Activated CD8-positive, alpha-beta memory T cell treated with anti-CD3 and anti-CD28 coated beads, Interleukin-2, amount 50 U/mL, for 1 hour (primary cell): ENCODE data around the gene PPP6C.
"Not testable (repeated sequence)": the region's sequence is repeated elsewhere in the genome, so short reads cannot be mapped to it uniquely, and the experiment has no call there.

Source experiments
- DNase-seq: peaks from one replicate; pipeline ENCODE4 v3.0.0-alpha.2; 2020; ENCODE audit errors: extremely low read depth

Gene PPP6C

DNA sequence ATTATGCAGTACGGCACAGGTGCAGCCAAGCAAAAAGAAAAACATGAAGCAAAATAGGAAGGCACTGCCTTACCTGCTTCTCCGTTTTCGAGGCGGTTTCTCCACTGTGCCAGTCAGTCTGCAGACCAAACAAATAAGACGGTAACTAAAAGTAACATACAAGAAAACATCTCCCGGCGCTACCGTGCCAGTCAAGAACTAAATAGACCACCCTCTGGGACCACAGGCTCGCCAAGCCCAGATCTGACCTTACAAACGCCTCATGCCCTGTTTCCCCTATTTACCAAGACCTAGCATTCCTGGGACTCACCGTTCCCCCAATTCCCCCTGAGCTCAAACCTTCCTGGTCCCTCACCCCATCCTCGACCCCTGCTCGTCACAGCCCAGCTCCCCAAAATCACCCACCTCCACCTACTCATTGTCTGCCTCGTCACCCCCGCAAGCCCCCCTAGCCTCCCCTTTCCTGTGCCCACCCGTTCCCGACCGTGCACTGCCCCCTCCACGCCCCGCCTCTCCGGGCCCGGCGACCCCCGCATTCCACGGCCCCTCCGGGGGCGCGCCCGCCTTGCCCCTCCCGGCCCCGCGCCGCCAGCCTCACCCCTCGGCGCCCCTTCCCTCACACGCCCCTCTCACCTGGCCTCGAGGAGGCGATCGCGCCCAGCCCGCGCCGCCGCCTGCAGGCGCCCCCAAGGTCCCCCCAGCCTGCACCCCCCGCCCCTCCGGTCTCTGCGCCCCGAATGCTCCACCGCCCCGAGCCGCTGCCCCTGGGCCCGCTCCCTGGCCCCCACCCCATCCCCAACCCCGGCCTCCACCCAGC lies 46.8 kb downstream of the PPP6C start:
- DNase-seq = no peak

DNA sequence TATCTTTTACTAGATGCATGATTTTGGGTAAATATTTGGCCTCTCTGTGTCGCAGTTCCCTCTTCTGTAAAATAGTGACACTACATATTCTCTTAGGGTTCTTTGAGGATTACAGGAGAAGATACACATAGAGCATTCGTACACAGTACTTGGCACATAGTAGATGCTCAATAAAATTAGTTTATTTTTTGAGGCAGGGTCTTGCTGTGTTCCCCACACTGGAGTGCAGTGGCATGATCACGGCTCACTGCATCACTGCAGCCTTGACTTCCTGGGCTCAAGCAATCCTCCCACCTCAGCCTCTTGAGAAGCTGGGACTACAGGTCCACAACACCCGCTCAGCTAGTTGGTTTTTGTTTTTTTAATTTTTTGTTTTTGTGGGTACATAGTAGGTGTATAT lies 47.9 kb downstream of the PPP6C start:
- DNase-seq = no peak

DNA sequence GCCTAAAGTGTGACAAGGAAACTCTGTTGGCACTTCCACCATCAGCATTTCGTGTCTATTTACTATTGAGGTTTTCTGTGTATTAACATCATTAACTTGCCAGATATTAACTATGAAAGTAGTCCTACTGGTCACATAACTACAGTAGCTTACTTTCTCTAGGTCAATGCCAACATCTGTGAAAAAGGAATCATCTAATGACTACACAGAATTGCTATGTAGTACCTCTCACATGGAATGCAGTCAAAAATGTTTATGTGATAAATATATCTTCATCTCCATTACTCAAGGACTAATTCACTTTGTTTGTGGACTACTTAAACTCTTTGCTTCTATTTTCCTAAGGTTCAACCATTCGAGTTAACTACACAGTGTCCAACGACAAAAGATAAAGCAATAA lies 48.4 kb downstream of the PPP6C start:
- DNase-seq = no peak

DNA sequence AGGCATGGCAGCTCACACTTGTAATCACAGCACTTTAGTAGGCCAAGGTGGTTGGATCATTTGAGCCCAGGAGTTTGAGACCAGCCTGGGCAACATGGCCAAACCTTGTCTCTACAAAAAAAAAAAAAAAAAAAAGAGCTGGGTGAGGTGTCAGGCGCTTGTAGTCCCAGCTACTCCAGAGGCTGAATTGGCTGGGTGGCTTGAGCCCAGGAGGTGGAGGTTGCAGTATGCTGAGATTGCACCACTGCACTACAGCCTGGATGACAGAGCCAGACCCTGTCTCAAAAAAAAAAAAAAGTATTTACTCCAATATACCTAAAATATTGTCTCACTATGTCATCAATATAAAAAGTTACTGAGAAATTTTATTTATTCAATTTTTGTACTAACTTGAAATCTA lies 49.0 kb downstream of the PPP6C start:
- DNase-seq = no peak

- no peak for DNase-seq
These were observed 52.4 kb downstream of the PPP6C start for GRCh38 chr9:125137200-125137599.

DNA sequence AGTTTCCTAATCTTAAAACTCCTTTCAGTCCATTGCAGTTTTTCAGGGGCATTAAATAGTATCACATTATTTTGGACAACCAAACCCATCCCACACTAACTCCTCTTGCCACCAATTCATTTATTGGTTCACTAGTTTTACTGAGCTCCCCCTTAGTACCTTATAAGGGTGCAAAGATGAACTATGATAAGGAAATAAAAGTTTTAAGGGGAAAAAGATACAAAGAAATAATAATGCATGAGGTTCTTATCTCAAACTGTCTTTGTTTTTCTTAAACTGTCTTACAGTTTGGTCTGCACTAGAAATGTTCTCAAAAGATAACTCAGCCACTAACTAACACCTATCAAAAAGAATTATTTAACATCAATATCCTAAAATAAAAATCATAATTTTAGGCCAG lies 54.6 kb downstream of the PPP6C start:
- no peak for DNase-seq

GRCh38 chr9:125133403-125134329 lies 55.9 kb downstream of the PPP6C start:
- no peak for DNase-seq

GRCh38 chr9:125131778-125132177 lies 57.8 kb downstream of the PPP6C start:
- DNase-seq = no peak

- DNase-seq = peak; percentile 63
These were observed 63.4 kb downstream of the PPP6C start for GRCh38 chr9:125126019-125126746.

DNA sequence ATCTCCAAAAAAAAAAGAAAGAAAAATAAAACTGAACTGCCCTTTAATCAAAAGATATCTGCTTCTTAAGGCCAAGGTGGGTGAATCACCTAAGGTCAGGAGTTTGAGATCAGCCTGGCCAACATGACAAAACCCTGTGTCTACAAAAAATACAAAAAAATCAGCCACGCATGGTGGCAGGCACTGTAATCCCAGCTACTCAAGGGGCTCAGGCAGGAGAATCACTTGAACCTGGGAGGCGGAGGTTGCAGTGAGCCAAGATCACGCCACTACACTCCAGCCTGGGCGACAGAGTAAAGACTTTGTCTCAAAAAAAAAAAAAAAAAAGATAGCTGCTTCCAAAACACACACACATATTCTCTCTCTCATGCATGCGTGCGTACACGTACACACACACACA lies 64.1 kb downstream of the PPP6C start:
- no peak for DNase-seq

GRCh38 chr9:125121146-125121545 lies 68.5 kb downstream of the PPP6C start:
- no peak for DNase-seq

GRCh38 chr9:125119643-125120286 lies 69.8 kb downstream of the PPP6C start:
- no peak for DNase-seq

- not testable (repeated sequence) for DNase-seq
These were observed 70.9 kb downstream of the PPP6C start for GRCh38 chr9:125118696-125119095.

GRCh38 chr9:125114503-125114902 lies 75.1 kb downstream of the PPP6C start:
- DNase-seq = not testable (repeated sequence)

DNA sequence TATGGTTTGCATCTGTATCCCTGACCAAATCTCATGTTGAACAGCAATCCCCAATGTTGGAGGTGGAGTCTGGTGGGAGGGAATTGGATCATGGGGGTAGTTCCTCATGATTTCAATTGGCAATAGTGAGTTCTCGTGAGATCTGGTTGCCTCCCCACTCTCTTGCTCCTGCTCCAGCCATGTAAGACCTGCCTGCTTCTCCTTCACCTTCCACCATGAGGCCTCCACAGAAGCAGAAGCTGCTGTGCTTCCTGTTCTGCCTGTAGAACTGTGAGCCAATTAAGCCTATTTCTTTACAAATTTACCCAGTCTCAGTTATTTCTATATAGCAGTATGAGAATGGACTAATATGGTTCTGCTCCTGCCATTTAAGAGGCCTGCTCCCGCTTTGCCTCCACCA lies 79.1 kb downstream of the PPP6C start:
- DNase-seq = no peak

- DNase-seq = not testable (repeated sequence)
These were observed 81.1 kb downstream of the PPP6C start for GRCh38 chr9:125108541-125108940.

DNA sequence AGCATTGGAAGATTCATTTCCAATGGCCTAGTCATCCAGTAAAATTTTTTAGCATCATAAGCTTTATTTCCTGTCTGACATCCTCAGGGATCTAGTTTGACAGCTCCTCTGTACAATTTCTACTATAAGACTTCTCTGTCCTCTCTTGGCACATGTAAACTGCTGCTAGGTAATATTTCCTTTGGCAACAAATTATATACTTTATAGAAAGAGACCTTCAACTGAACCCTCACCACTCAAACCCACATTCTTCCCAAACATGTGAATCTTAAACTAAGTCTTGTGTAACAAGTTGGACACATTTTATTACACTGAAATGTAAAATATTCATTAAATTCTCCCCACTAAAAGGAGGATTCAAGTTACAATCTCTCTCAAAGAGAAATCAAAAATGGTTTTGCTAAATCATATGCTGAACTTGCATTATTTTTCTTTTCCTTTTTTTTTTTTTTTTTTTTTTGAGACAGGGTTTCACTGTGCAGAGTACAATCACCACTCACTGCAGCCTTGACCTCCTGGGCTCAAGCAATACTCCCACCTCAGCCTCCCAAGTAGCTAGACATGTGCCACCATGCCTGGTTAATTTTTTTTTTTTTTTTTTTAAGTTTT lies 83.2 kb downstream of the PPP6C start:
- no peak for DNase-seq

DNA sequence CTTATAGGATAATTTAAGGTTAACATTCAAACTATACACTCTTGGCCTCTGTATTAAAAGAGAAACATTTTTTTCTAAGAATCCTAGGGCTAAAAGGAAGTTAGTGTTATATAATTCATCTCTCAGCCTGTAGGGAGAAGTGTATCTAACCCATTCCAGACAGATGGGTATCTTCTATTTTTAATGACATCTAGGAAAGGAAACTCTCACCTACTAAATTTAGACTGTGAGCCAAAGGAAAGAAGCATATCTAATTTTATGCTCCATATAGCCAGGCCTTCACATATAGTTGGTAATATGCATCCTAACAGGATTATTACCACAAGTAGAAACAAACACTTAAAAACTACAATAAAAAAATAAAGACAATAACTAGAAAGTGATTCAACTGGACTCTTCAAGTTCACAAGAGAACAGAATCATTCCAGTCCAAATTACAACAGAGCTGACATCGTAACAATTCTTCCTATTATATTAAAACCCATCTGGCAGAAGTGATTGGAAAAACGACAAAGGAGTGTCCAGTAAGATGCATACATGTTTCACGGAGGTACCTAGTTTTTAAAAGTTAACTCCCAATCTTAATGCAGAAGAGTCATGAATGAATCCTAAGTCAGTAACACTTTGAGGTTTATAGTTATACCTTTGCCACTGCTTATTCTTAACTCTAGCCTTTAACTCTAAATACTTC lies 85.7 kb downstream of the PPP6C start:
- no peak for DNase-seq

DNA sequence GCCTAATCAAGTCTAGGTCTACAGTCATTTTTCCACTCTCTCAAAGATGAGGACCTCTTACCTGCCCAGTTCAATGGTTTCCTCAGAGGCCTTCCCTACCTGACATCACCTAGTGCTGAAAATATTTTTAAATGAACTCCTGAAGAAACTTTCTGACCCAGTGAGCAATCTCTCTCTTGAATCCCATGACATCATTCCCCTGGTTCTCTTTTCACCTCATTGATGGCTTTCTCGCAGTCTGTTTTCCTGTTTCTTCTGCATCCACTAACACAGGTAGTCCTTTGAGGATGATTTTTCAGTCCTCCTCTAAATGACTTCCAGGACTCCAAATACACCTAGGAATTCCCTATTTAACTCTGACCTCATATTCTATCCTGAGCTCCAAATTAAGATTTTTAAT lies 86.6 kb downstream of the PPP6C start:
- DNase-seq = no peak

DNA sequence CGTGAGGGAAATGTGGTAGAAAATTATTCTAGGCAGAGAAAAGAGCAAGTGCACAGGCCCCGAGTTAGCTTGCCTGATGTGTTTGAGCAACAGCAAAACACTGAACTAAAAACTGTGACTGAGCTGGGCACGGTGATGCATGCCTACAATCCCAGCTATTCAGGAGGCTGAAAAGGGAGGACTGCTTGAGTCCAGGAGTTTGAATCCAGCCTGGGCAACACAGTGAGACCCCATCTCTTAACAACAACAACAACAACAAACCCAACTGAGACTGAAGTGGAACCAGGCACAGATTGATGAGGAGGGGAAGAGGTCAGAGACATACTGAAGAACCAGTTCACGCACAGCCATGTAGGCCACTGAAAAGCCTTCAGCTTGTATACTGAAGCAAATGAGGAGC lies 88.8 kb downstream of the PPP6C start:
- no peak for DNase-seq

GRCh38 chr9:125099816-125100215 lies 89.8 kb downstream of the PPP6C start:
- no peak for DNase-seq
